ENCODE results near the gene TENT5C. TPM values are rescaled to one million over a fixed set of nuclear protein-coding genes. Genes with fewer than 3 reads are reported as not detected.

Gene TENT5C
- polyA plus RNA-seq, 1 of the 3 experiments (the other 2 are of a cell fraction), result 0.90 TPM

- Histone ChIP-seq H3K79me2 (ENCODE audit: insufficient read depth) (no peaks in the 10 kb centered on the region), H2AFZ (ENCODE audit: low read depth) (no peak overlapping the region), H3K9me3 (no peaks in the 10 kb centered on the region), H3K36me3 (replicated peaks in 1 of 2; ENCODE audit: control insufficient read depth in 1 of 2, insufficient read depth in 2 of 2, low read length in 1 of 2) (no peaks in the 10 kb centered on the region), H3K9me2 (no peaks in the 10 kb centered on the region), H4K20me1 (ENCODE audit: insufficient read depth) (no peaks in the 10 kb centered on the region), H3K27ac (ENCODE audit: low read depth in 2 of 2, low read length in 1 of 2) (no peak overlapping the region), H3F3A (replicated peaks; ENCODE audit: insufficient read depth) (no peaks in the 10 kb centered on the region), H3K9ac (no peak overlapping the region), H3K27me3 (ENCODE audit: insufficient read depth) (no peaks in the 10 kb centered on the region), H3K4me1 (ENCODE audit: control insufficient read depth in 1 of 2, insufficient read depth in 2 of 2, low read depth in 1 of 2, low read length in 1 of 2) (peaks cover 8 to 11% of the 10 kb centered on the region in 2 experiments; a peak in 2 of 4 replicates), H3K4me3 (ENCODE audit: low read depth in 2 of 2, low read length in 1 of 2) (no peak overlapping the region), H3K4me2 (no peak overlapping the region)
- CTCF ChIA-PET, result interaction anchor here (0.6 to 1.3 kb wide), 4 partner anchors 11 to 241 kb away, joined by 3 read pairs; no protein-coding TSS in a partner anchor
- 78% methylated on average over 4 of the region's 6 CpGs for WGBS (ENCODE audit: low lambda C conversion rate)
- POLR2A ChIA-PET, result interaction anchor here (0.9 kb wide), 1 partner anchor 23 kb away, joined by 3 read pairs; no protein-coding TSS in a partner anchor
- DNase-seq, result no peak
- TF ChIP-seq PBX3 (IDR thresholded peaks at IDR 0.05) (no peak), ZBTB33 (IDR thresholded peaks at IDR 0.05; ENCODE audit: borderline replicate concordance, low read depth) (no peak), CTCF (IDR thresholded peaks at IDR 0.05) (no peak), FOSL2 (IDR thresholded peaks at IDR 0.05; ENCODE audit: borderline replicate concordance, low read depth) (no peak), USF1 (IDR thresholded peaks at IDR 0.05; ENCODE audit: borderline replicate concordance, low read depth) (no peak), MEF2A (IDR thresholded peaks at IDR 0.05; ENCODE audit: borderline replicate concordance, low read depth) (no peak), POLR2AphosphoS5 (IDR thresholded peaks at IDR 0.05; ENCODE audit: low read depth, low read length) (no peak), MXI1 (IDR thresholded peaks at IDR 0.05; ENCODE audit: low read depth, low read length) (no peak), RFX5 (IDR thresholded peaks at IDR 0.05; ENCODE audit: low read length) (no peak), ELF1 (IDR thresholded peaks at IDR 0.05) (no peak), FOXM1 (IDR thresholded peaks at IDR 0.05; ENCODE audit: low read depth) (no peak), JUND (IDR thresholded peaks at IDR 0.05) (no peak), RAD21 (IDR thresholded peaks at IDR 0.05; ENCODE audit: low read length) (no peak), TEAD4 (IDR thresholded peaks at IDR 0.05; ENCODE audit: borderline replicate concordance, insufficient read depth) (no peak)
Measured at GRCh38 chr1:117654493-117655219, 48.8 kb downstream of the TENT5C start.
